HG03139 (cell line): ENCODE measurements around the gene DOCK2.

Experiments
- ATAC-seq: cut with Tn5 transposase; IDR thresholded peaks from one replicate; pipeline ENCODE4 v1.9.1; 2021; ENCODE audit not compliant: unreplicated experiment

The DOCK2 gene

GRCh38 chr5:170020423-170020822, 383.3 kb downstream of the DOCK2 start:
- ATAC-seq, result no peak

DNA sequence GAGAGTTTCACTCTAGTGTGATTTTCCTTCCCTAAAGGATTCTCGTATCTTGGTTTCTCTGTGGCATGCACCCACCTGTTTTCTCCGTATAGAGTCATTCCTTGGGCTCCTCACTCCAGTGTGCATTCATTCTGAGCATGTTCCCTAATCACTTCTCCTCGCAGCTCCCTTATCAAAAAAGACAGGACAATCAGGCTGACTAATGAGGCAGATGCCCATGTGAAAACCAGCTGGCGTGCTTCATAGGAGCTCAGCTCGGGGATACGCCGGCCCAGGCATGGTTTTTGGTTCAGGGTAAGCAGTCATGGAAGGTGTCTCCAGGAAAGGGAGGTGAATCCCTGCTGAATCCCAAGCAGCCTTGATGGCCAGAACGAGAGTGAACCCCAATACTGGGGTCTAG, 384.4 kb downstream of the DOCK2 start:
- no peak for ATAC-seq

GRCh38 chr5:170025853-170026252, 388.8 kb downstream of the DOCK2 start:
- ATAC-seq, result no peak

DNA sequence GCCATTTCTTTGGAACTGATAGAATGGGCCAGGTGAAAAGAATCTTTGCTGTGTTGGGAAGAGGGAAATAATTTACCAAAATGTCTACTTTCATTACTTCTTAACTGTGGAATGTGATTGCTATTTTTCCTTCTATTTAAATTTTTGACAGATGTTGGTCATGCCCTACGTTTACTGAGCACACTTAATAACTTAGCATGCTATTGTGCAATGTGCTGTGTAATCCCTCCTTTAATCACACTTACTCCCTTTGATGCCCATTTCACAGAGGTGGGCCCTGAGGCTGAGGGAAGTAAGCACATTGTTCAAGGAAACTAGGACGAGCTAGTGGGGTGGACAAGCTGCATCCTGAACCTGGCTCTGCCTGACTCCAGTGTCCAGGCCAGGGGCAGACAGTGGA, 391.0 kb downstream of the DOCK2 start:
- no peak for ATAC-seq

DNA sequence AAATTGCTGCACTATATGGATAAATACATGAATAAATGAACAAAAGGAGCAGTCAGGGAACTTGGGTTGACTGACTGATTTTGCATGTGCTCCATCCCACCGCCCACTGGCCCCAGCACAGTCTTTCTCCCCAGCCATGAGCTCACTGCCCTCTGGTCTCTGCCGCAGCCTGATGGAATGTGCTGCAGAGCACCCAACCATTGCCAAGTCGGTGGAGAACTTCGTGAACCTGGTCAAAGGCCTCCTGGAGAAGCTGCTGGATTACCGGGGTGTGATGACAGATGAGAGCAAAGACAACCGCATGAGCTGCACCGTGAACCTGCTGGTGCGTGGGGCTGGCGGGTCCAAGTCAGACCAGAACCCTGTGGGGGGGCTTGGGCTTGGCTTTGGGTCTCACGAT, 397.2 kb downstream of the DOCK2 start:
- no peak for ATAC-seq

DNA sequence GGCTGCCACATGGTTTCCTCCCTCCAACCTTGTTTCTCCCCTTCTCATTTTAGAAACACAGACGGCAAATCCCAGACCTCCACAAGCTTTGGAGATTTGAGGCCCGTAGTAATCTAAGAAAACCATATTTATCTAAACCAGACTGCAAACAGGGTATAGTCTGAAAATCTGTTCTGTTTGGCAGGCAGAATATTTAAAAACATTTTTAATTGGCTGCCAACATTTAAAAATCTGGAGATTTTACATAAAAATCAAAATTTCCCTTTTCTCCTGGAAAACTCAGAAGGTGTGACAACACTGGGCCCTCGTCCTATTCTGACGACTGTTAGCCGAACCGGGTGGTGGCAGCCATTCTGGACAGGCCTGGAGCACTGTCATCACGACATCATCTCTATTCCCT, 401.2 kb downstream of the DOCK2 start:
- no peak for ATAC-seq

GRCh38 chr5:170039830-170040229, 402.8 kb downstream of the DOCK2 start:
- no peak for ATAC-seq

DNA sequence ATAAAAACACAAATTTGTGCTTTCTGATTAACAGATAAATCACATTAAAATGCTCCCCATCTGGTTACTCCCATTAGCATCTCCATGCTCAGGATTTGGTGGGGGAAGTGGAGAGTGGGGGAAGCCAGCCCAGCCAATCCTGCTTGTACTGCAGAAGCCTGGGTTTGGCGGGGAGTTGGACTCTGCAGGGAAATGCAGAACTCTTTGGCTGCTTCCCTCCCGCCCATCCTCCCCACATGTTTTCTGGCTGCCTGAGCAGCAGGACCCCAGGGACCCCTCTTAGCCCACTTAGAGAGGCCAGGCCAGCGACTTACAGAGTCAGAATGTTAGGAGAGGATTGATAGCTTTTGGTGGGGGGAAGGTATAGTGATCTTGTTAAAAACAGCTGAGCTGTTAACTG, 409.2 kb downstream of the DOCK2 start:
- no peak for ATAC-seq

GRCh38 chr5:170049713-170050112, 412.6 kb downstream of the DOCK2 start:
- ATAC-seq, result no peak

DNA sequence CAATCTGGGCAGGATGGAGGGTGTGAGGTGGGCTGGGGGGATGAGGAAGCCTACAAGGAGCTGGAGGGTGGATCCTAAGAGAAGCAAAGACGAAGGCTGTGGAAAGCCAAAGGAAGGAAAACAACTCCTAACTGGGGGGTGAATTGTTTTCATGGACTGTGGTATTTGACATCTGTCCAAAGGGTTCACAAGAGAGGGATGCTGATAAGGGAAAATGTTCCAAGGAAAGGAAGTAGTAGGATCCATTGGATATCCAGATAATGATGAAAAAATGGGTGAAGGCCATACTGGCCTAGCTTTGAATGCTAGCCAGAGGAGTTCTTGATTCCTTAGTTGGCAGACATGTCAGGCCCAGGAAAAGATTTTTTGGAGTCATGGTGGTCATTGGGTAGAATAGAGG, 416.8 kb downstream of the DOCK2 start:
- no peak for ATAC-seq

DNA sequence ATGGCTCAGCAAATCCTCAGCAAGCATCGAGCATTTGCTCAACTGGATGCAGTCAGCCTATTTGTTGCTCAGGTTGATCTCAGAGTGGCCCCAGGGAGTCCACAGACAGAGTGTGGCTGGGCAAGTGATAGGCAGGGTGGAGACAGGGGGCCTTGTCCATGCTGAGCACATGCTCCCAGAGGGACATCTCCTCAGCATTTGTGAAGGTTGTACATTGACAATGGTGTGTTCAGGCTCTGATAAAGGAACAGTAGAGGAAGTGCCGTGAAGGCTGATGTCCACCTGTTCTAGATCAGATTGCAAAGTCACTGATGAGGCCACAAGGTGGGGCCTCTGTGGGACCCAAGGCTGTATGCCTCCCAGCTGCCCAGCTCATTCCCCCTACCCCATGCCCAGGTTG, 418.5 kb downstream of the DOCK2 start:
- ATAC-seq, result no peak

DNA sequence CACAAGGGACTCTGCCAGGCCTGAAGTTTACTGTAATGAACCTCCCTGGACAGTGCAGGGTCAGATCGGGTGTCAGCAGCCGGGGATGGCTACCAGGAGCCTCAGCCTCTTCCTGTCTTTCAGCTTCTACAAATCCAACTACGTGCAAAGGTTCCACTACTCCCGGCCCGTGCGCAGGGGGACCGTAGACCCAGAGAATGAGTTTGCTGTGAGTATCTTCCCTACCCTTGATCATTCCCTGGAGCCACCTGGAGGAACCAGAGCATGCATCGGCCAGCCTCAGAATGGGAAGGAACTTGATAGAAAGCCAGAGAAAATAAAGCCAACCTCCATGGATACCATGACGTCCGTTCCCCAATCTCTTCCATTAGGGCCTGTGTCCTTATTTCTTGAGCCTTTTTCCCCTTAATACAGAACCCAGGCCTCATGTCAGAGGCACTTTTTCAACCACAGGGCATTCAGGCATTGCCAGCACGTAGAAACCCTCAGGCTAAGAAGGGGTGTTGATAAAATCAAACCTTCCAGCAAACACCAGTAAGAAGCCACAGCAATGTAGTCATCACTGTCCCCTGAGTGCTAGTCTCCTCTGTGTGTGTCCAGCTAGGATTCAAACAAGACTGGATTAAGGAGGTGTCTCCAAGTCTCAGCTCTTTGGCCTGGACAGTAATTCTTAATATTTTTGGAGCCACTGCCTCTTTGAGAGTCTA, 419.6 kb downstream of the DOCK2 start:
- ATAC-seq, result no peak

- no peak for ATAC-seq
Observed at GRCh38 chr5:170057311-170057710, 420.2 kb downstream of the DOCK2 start.

GRCh38 chr5:170059221-170059620, 422.1 kb downstream of the DOCK2 start:
- no peak for ATAC-seq

- ATAC-seq, result no peak
Observed at GRCh38 chr5:170067152-170067551, 430.1 kb downstream of the DOCK2 start.

DNA sequence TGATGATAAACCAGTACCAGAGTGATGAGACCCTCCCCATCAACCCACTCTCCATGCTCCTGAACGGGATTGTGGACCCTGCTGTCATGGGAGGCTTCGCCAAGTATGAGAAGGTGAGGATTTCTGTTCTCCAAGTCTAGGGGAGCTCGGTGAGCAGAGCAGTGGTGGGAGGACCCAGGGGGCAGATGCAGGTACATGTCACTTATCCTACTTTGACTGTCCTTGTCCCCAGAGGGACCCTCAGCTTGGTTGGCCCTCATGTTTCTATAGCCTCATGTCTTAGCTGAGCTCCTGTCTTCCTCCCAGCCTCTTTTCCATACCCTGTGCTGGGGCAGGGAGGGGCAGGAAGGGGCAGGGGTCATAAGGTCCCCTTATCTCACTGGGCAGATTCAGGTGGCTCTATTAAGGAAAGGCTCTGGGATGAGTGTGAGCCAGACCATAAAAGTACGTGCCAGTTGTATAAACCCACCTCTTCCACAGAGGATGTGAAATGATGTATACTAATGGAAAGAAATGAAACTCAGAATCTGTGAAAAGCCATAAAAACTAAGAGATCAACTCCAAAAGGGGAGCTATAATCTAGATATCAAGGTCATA, 430.6 kb downstream of the DOCK2 start:
- no peak for ATAC-seq

GRCh38 chr5:170069512-170069911, 432.4 kb downstream of the DOCK2 start:
- ATAC-seq, result no peak

GRCh38 chr5:170070556-170071412, 433.7 kb downstream of the DOCK2 start:
- ATAC-seq, result no peak

GRCh38 chr5:170071748-170072147, 434.7 kb downstream of the DOCK2 start:
- no peak for ATAC-seq

GRCh38 chr5:170075696-170076095, 438.6 kb downstream of the DOCK2 start:
- ATAC-seq, result no peak

GRCh38 chr5:170076211-170076610, 439.1 kb downstream of the DOCK2 start:
- ATAC-seq, result no peak

DNA sequence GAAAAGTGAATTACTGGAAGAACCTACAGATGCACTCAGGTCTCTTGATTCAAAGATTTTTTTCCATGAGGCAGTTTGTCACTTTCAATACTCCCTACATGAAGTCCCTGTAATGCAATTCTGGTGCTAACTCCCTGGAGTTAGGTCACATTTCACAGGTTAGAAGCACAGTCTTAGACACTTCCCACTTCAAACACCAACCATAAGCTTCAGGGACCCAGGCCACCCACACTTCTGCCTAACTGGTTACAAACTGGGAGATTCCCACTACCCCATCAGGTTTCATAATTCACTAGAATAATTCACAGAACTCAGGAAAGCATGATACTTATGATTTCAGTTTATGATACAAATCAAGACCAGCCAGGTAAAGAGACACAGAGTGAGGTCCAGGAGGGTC, 439.7 kb downstream of the DOCK2 start:
- no peak for ATAC-seq
